HG03175 (cell line): ENCODE results near the gene CACNA2D2.

ENCODE experiments used
- ATAC-seq: cut with Tn5 transposase; IDR thresholded peaks from one replicate; pipeline ENCODE4 v1.9.1; 2021; ENCODE audit warnings: mild to moderate bottlenecking, moderate library complexity; ENCODE audit not compliant: unreplicated experiment

CACNA2D2 gene

GRCh38 chr3:50374363-50375257 is 128.8 kb downstream of the CACNA2D2 start:
- ATAC-seq = no peak

GRCh38 chr3:50373146-50374051 is 130.0 kb downstream of the CACNA2D2 start:
- ATAC-seq = no peak

DNA sequence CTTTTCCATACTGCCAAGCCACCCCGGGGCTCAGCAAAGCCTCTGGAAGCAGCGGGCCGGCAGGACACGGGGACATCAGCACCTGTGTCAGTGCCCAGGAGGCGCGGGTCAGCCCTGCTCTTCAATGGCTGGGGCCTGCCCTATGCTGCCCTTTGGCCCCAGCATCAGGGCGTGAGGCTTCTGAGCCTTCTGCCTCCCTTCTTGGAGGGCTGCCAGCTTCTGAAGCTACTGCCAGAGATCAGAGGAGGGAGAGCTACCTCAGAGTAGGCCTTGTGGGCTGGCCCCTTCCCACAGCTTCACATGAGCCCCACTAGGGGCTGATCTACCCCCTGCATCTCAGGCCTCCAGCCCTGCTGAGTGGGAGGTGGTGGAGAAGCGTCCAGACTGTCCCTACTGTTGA is 131.1 kb downstream of the CACNA2D2 start:
- no peak for ATAC-seq

DNA sequence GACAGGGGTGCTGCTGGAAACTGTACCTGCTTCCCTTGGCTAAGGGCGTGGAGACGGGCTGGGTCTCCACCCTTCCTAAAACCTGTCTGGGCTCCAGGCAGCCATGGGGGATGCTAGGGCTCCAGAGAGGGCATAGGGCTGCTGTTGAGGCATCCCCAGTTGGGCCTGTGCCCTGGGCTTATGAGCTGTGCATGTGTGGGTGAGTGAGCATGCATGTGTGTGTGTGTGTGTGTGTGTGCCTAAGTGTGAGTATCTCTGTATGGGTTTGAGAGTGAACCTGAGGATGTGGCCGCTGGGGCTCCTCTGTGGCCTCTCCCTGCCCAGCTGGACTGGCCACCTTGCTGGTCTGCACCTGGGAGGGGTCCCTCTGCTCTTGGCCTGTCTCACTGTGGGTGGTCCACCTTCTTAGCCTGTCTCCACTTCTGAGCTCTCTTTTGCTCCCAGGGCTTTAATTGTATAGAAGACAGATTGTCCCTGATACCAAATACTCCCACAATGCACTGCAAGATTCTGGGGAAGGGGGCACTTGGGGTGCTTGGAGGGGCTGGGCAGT is 132.2 kb downstream of the CACNA2D2 start:
- no peak for ATAC-seq

DNA sequence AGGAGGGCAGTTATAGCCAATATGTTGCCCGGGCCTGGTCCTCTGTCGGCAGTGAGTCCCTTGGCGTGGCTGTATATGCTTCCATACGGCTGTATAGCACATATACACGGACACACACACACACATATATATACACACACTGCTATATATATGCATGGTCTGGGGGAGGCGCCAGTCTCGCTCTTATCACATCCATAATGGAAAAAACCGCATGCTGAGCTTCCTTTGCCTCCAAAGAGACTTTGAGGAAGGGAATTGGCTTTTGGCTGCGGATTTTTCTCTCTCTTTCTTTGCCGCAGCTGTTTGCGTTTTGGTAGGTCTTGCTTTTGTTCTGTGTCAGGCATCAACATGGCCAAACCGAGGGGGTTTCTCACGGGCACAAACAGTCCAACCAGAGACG is 132.8 kb downstream of the CACNA2D2 start:
- ATAC-seq = no peak

DNA sequence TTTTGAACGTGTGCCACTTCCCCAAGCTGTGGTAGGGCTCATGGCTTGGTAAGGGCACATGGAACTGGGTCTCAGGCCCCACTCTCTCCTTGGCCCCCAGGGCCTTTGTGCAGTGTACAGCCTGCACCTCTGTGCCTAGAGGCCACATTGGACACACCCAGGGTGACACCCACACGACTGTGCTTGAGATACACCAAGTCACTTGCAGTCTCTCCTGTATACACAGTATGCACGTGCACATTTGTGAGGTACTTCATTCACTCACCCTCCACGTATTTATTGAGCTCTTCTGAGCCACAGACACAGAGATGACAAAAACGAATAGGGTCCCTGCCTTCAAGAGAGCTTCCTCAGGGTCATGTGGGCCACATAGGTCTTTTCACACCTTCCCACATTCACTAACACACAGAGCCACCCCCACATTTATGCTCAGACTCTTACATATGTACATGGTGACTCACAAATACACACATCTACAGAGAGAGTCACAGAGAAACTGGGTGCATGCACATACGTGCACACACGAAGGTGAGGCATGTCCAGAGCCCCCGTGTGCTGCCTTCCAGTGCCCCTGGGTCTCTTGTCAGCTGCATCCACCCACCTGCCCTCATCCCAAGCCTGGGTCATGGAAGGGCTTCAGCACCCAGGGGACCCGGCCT is 134.3 kb downstream of the CACNA2D2 start:
- no peak for ATAC-seq

- no peak for ATAC-seq
Measured at GRCh38 chr3:50365842-50366220, 137.6 kb downstream of the CACNA2D2 start.

DNA sequence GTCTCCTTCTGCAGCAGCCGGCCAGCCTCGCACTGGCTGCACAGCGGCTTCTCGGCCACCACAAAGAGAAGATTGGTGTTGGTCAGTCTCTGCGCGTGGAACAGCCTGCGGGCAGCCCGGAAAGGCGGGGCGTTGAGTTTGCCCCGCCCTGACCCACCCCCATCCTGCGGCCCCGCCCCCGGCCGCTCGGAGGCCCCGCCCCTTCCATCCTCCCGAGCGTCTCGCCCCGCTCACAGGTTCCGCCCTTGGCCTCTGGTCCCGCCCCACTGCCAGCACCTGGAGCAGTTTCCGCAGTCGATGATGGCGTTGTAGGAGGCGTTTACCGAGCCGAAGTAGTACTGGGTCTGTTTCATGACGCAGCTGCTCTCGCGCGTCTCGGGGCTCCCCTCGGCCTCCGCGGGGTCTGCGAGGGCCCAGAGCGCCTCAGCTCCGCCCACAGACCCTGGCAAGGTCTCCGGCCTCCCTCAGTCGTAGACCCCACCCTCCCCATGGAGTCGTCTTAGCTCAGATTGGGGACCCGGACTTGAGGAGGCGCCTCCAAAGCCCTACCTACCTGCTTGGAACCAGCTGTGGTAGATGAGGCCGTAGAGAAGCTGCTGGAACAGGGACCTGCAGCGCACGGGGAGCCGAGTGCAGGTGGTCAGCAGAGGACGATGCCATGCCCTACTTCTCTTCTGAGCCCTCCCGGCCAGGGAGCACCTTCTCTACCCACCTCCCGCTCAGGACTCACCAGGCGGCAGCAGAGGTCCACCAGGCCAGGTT is 138.2 kb downstream of the CACNA2D2 start:
- peak; percentile 95 for ATAC-seq

DNA sequence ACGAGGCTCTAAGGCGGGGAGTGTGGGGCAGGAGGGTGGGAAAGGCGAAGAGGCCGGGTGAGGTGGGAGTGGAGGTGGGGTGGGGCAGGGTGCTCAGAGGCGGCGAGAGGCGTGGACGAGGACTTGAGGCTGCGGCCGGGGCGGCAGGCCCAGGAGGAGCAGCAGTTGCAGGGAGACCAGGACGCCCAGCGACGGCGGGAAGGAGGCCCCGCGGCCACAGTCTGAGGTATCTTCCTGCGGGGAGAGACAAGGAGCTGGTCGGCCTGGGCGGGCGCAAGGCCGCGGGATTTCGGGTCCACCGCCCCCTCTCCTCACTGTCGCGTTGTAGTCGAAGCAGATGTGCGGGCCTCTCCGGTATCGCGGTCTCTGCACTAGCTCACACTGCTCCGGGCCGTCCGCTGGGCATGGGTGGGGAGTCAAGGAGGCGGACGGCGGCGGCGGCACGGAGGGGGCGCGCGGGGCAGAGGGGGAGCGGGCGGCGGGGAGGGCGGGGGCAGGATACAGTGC is 138.8 kb downstream of the CACNA2D2 start:
- ATAC-seq = no peak

DNA sequence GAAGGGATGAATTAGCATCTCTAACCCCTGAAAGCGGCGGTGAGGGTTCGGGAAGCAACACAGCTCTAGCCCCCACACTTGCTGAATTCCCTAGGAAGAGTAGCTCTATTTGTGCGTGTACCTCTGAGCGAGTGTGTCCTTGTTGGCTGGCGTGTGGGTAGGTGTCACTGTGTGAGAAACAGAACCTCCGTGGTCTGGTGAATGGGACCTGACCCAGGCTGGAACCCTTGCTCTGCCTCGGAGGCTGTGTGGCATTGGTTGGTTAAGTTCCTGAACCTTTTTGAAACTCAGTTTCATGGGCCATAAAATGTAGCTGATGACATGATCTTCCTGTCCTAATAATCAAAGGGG is 143.7 kb downstream of the CACNA2D2 start:
- peak; percentile 14 for ATAC-seq

GRCh38 chr3:50358911-50359759 is 144.3 kb downstream of the CACNA2D2 start, which contains the start of gene TMEM115:
Gene TMEM115 (minus strand): TSS chr3:50359521. CDS start chr3:50359063, 458 bp downstream.
- peak; percentile 100 for ATAC-seq

- no peak for ATAC-seq
Measured at GRCh38 chr3:50358355-50358910, 145.0 kb downstream of the CACNA2D2 start.

DNA sequence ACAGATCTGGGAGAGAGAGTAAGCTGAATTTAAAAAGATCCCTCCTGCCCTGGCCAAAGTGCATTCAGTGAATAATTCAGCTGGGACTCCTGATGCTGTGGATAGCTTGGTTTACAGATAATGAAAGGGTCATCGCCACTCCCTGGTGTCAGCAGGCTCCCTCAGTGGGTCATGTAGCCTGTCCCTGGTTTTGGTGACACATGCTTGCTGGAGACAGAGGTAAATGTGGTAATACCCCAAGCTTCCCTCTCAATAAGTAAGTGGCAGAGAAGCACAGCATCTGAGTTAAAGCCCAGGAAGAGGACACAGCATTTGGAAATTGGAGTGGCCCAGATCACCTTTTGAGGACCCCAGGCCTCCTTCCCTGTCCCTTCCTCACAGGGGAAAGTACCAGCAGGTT is 146.0 kb downstream of the CACNA2D2 start:
- ATAC-seq = no peak

GRCh38 chr3:50356553-50356952 is 146.9 kb downstream of the CACNA2D2 start:
- ATAC-seq = no peak

GRCh38 chr3:50355829-50356552 is 147.4 kb downstream of the CACNA2D2 start:
- ATAC-seq = no peak

GRCh38 chr3:50354850-50355249 is 148.6 kb downstream of the CACNA2D2 start:
- ATAC-seq = no peak

- ATAC-seq = no peak
Measured at GRCh38 chr3:50354186-50354764, 149.2 kb downstream of the CACNA2D2 start.
